CD4-positive, alpha-beta T cell (primary cell): ENCODE measurements around the gene ARID1A. TPM values are rescaled to one million over a fixed set of nuclear protein-coding genes. Genes with fewer than 3 reads are reported as not detected.
"Not testable (repeated sequence)": the region's sequence is repeated elsewhere in the genome, so short reads cannot be mapped to it uniquely, and the experiment has no call there.

Experiments
- ATAC-seq: fragments of 200-7000 bp; cut with Tn5 transposase; one replicate; pipeline ENCODE4 v1.10.0; 2022; ENCODE audit warnings: mild to moderate bottlenecking; ENCODE audit not compliant: poor library complexity
- CTCF ChIA-PET: fragments of 350-600 bp; sonication (Branson Sonifier 250); formaldehyde crosslinking; loops from one replicate; lab custom pipeline; 2021; ENCODE audit warnings: antibody characterized with exemption, inconsistent platforms; lab: Charles Lee
- POLR2A ChIA-PET: fragments of 350-600 bp; sonication (Branson Sonifier 250); formaldehyde crosslinking; loops from one replicate; lab custom pipeline; 2021; ENCODE audit warnings: antibody characterized with exemption, inconsistent platforms; lab: Charles Lee
- DNase-seq, 14 experiments: peaks; one replicate each; pipeline ENCODE4 v3.0.0-alpha.2; 2013 to 2020; ENCODE audit warnings: mixed read lengths in 2 of 14
- H3K27ac ChIP-seq, 2 donors: one replicate each; pipeline versions ENCODE4 v1.5.1 to v1.7.0; 2013; ENCODE audit warnings: low read length in 2 of 2, low read depth in 1 of 2, mild to moderate bottlenecking in 1 of 2
- H3K27me3 ChIP-seq, 2 experiments: 1 replicate in 1 of 2; 2 replicates in 1 of 2; pipeline versions ENCODE4 v1.6.1 to v1.7.0; 2013; ENCODE audit warnings: low read length in 2 of 2, control low read depth in 1 of 2, mild to moderate bottlenecking in 1 of 2, moderate library complexity in 1 of 2; ENCODE audit not compliant: insufficient read depth in 2 of 2, control insufficient read depth in 1 of 2
- H3K36me3 ChIP-seq: one replicate; pipeline ENCODE4 v1.6.1; 2013; ENCODE audit warnings: low read length, control low read depth; ENCODE audit not compliant: insufficient read depth
- H3K4me1 ChIP-seq: one replicate; pipeline ENCODE4 v1.6.1; 2013; ENCODE audit warnings: low read length, control low read depth; ENCODE audit not compliant: insufficient read depth
- H3K4me3 ChIP-seq: one replicate; pipeline ENCODE4 v1.5.1; 2013; ENCODE audit warnings: mild to moderate bottlenecking, low read length, moderate library complexity
- H3K9me3 ChIP-seq, 2 experiments: 1 replicate in 1 of 2; 2 replicates in 1 of 2; pipeline versions ENCODE4 v1.6.1 to v1.7.0; 2013; ENCODE audit warnings: low read length in 2 of 2, mild to moderate bottlenecking in 2 of 2, control low read depth in 1 of 2, moderate library complexity in 1 of 2; ENCODE audit not compliant: control insufficient read depth in 1 of 2, insufficient read depth in 1 of 2
- H3K27ac Mint-ChIP-seq: one replicate; pipeline ENCODE4 v1.8.0; 2020; ENCODE audit warnings: mixed read lengths
- H3K27me3 Mint-ChIP-seq: one replicate; pipeline ENCODE4 v1.8.0; 2021; ENCODE audit warnings: mixed read lengths
- H3K36me3 Mint-ChIP-seq: one replicate; pipeline ENCODE4 v1.8.0; 2021; ENCODE audit warnings: low read depth, mixed read lengths
- H3K4me1 Mint-ChIP-seq: one replicate; pipeline ENCODE4 v1.8.0; 2021; ENCODE audit warnings: low read depth, mixed read lengths
- H3K4me3 Mint-ChIP-seq: one replicate; pipeline ENCODE4 v1.8.0; 2020; ENCODE audit warnings: mild to moderate bottlenecking, mixed read lengths
- H3K9me3 Mint-ChIP-seq: one replicate; pipeline ENCODE4 v1.8.0; 2020; ENCODE audit warnings: mixed read lengths
- CTCF ChIP-seq: fragments of 200-600 bp; IDR thresholded peaks from one replicate; pipeline ENCODE4 v1.8.0; 2022; ENCODE audit warnings: antibody characterized with exemption, mild to moderate bottlenecking
- intact Hi-C, 2 experiments: fragments of 100-400 bp; cut with DNase I in 1 of 2; cut with micrococcal nuclease in 1 of 2; formaldehyde crosslinking; loops; one replicate each; pipeline versions ENCODE4 v1.15.1 to v1.9.0; 2023 to 2025; cut with DNase I, micrococcal nuclease
- total RNA-seq, 174 experiments: library from RNA in 2 of 174; stranded (reverse) in 2 of 174; gene quantifications; one replicate each; pipeline ENCODE4 v1.2.3 and lab custom pipeline; 2021 to 2026

The ARID1A gene
- total RNA-seq, 2 experiments from 2014 or later: 102 to 103 TPM

DNA sequence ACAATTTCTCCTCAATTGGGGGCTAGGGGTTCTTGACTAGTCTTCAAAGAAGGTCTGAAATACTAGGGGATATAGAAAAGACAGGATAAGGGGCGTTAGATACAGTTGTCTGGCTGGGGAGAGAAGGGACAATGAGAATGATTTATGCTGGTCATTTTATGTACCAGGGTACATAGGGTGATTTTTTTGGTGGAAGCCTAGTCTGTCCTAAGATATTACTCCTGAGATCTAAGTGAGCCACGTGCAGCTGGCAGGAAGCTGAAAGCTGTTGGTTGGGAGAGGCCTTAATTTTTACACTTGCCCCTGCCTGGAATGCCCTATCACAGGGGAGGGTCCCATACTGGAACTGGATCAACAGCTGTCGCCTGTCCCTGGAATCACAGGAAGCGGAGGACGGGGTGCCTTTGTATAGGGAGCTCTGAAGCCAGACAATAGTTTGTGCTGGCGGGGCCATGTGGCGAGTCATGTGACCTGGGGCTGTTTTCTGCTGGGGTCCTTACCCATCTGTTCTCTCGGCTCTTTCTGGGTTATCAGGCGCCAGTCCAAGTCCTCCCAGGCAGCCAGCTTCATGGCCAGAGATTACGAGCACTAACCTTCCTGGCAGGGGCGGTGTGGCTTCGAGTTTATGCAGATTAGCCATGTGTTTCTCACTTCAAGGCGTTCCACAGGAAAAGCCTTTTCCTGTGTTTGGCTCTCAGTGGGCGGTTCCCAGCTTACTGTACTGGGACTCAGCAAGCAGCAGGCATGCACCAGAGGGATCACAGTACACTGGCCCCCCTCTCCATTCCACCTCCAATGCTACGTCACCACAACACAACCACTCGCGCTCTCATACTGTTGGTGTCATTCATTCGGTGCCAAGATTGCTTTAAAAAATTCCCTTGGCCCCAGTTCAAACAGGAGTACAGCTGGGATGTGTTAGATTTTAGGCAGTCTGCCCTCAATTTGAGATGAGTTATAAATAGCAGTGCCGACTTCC, 27.5 kb downstream of the ARID1A start:
- Mint-ChIP-seq H3K27ac (peak overlapping the region; percentile 85), H3K27me3 (no peaks in the 10 kb centered on the region), H3K4me1 (peaks cover 91% of the 10 kb centered on the region), H3K36me3 (peaks cover 24% of the 10 kb centered on the region), H3K9me3 (no peaks in the 10 kb centered on the region), H3K4me3 (peak overlapping the region; percentile 83)
- H3K9me3 ChIP-seq: no peaks in the 10 kb centered on the region
- peaks cover 75% of the 10 kb centered on the region for H3K4me1 ChIP-seq
- H3K36me3 ChIP-seq: peaks cover 7% of the 10 kb centered on the region
- no peaks in the 10 kb centered on the region for H3K27me3 ChIP-seq
- intact Hi-C loops: loop anchor here (2.0 to 10.0 kb wide), 2 partner anchors 19 to 61 kb away; partner anchors contain the start of gene PIGV (in 1 of the 2)
- ChIA-PET CTCF (interaction anchor here (1.0 to 1.9 kb wide), 10 partner anchors 10 to 65 kb away, joined by 3 to 6 read pairs (median 4); partner anchors contain the start of gene PIGV), POLR2A (interaction anchor here (0.6 to 3.5 kb wide), 12 partner anchors 14 to 224 kb away, joined by 3 to 21 read pairs (median 6); partner anchors contain the start of genes ARID1A and PIGV)
- peak overlapping the region; percentile 25 to 62 for H3K27ac ChIP-seq
- peak; percentile 77 for ATAC-seq
- no peak for TF ChIP-seq CTCF
- DNase-seq: peak; percentile 6 to 81 (median 37)
- peak overlapping the region; percentile 23 for H3K4me3 ChIP-seq

GRCh38 chr1:26724118-26724517, 28.3 kb downstream of the ARID1A start:
- ATAC-seq: no peak
- POLR2A ChIA-PET: interaction anchor here (0.8 to 3.5 kb wide), 10 partner anchors 15 to 122 kb away, joined by 3 to 21 read pairs (median 7); partner anchors contain the start of genes ARID1A and PIGV
- Mint-ChIP-seq H3K4me1 (peaks cover 91% of the 10 kb centered on the region), H3K27me3 (no peaks in the 10 kb centered on the region), H3K4me3 (peak overlapping the region; percentile 46), H3K27ac (peak overlapping the region; percentile 85), H3K9me3 (no peaks in the 10 kb centered on the region), H3K36me3 (peaks cover 24% of the 10 kb centered on the region)
- Histone ChIP-seq H3K27ac (peak overlapping the region in 1 of 2 donors; percentile 62), H3K4me3 (no peak overlapping the region), H3K9me3 (no peaks in the 10 kb centered on the region), H3K36me3 (peaks cover 6% of the 10 kb centered on the region), H3K27me3 (no peaks in the 10 kb centered on the region), H3K4me1 (peaks cover 76% of the 10 kb centered on the region)
- DNase-seq: no peak
- intact Hi-C loops: loop anchor here in 1 of 2 experiments (2.0 to 10.0 kb wide), 2 partner anchors 15 to 61 kb away; partner anchors contain the start of gene PIGV
- CTCF ChIA-PET: interaction anchor here (1.0 to 1.9 kb wide), 9 partner anchors 9 to 64 kb away, joined by 3 to 6 read pairs (median 4); partner anchors contain the start of gene PIGV
- no peak for TF ChIP-seq CTCF

DNA sequence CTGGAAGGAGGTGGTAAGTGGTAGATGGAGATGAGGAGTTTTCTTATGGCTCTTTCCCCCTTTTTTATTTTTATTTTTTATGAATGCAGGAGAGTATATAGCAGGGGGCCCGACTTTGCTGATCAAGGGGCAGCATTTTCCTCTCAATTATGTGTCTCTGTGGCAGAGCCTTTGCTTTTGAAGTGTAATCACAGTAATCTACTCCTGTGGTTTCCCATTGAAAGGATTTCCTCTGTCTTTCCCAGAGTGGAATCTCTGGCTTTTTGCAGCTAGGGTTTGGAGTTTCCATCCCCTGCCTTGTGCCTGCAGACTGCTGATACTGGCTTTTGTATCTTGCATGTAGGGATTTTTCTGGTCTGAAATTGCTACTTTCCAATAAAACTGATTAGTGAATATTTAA, 29.1 kb downstream of the ARID1A start:
- ChIA-PET POLR2A (interaction anchor here (0.8 to 3.5 kb wide), 5 partner anchors 15 to 62 kb away, joined by 5 to 21 read pairs (median 18); partner anchors contain the start of genes ARID1A and PIGV), CTCF (interaction anchor here (1.0 to 1.2 kb wide), 2 partner anchors 18 to 23 kb away, joined by 3 to 4 read pairs; no protein-coding TSS in a partner anchor)
- no peaks in the 10 kb centered on the region for H3K27me3 Mint-ChIP-seq
- DNase-seq (no peak), ATAC-seq (no peak)
- H3K9me3 Mint-ChIP-seq: no peaks in the 10 kb centered on the region
- no peaks in the 10 kb centered on the region for H3K9me3 ChIP-seq
- no peak overlapping the region for H3K27ac ChIP-seq
- H3K4me1 ChIP-seq: peaks cover 81% of the 10 kb centered on the region
- H3K4me3 ChIP-seq: no peak overlapping the region
- no peak for TF ChIP-seq CTCF
- H3K4me3 Mint-ChIP-seq: peak overlapping the region; percentile 52
- H3K27ac Mint-ChIP-seq: peak overlapping the region; percentile 85
- peaks cover 14% of the 10 kb centered on the region for H3K36me3 ChIP-seq
- no peaks in the 10 kb centered on the region for H3K27me3 ChIP-seq
- peaks cover 30% of the 10 kb centered on the region for H3K36me3 Mint-ChIP-seq
- intact Hi-C loops: loop anchor here in 1 of 2 experiments (2.0 to 10.0 kb wide), 2 partner anchors 14 to 60 kb away; partner anchors contain the start of gene PIGV
- H3K4me1 Mint-ChIP-seq: peaks cover 97% of the 10 kb centered on the region

DNA sequence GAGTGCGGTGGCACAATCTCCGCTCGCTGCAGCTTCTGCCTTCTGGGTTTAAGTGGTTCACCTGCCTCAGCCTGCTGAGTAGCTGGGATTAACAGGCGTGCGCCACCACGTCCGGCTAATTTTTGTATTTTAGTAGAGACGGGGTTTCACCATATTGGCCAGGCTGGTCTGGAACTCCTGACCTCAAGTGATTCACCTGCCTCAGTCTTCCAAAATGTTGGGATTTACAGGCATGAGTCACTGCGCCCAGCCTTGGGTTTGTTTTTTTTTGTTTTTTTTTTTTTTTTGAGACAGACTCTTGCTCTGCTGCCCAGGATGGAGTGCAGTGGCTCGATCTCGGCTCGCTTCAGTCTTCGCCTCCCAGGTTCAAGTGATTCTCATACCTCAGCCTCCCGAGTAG, 30.1 kb downstream of the ARID1A start:
- CTCF ChIA-PET: interaction anchor here (1.1 to 1.4 kb wide), 3 partner anchors 24 to 124 kb away, joined by 3 to 4 read pairs (median 3); no protein-coding TSS in a partner anchor
- not testable (repeated sequence) for H3K9me3 ChIP-seq, ATAC-seq, H3K27me3 ChIP-seq, H3K4me3 Mint-ChIP-seq, H3K4me3 ChIP-seq, DNase-seq, H3K27me3 Mint-ChIP-seq, H3K9me3 Mint-ChIP-seq, H3K27ac ChIP-seq
- POLR2A ChIA-PET: interaction anchor here (1.1 to 4.3 kb wide), 2 partner anchors 28 to 60 kb away, joined by 4 to 27 read pairs; no protein-coding TSS in a partner anchor
- Mint-ChIP-seq H3K36me3 (peaks cover 31% of the 10 kb centered on the region), H3K27ac (peak overlapping the region; percentile 85), H3K4me1 (peaks cover 100% of the 10 kb centered on the region)
- H3K4me1 ChIP-seq: peaks cover 71% of the 10 kb centered on the region
- H3K36me3 ChIP-seq: peaks cover 19% of the 10 kb centered on the region
- intact Hi-C loops: loop anchor here in 1 of 2 experiments (2.0 to 10.0 kb wide), 2 partner anchors 13 to 59 kb away; partner anchors contain the start of gene PIGV
